HEK293T (cell line): ENCODE measurements around the gene SPAST.

Source experiments
- BHLHE40 ChIP-seq: fragments of 450-650 bp; IDR thresholded peaks from 2 replicates; pipeline ENCODE4 v1.6.1; 2016; ENCODE audit warnings: mild to moderate bottlenecking, moderate library complexity, borderline replicate concordance
- CTBP1 ChIP-seq: fragments of 450-650 bp; IDR thresholded peaks from 2 replicates; pipeline ENCODE4 v1.6.1; 2016; ENCODE audit warnings: borderline replicate concordance
- HDGF ChIP-seq: fragments of 450-650 bp; IDR thresholded peaks from 2 replicates; pipeline ENCODE4 v1.6.1; 2017; ENCODE audit warnings: antibody characterized with exemption, borderline replicate concordance
- SUZ12 ChIP-seq: fragments of 450-650 bp; IDR thresholded peaks from 2 replicates; pipeline ENCODE4 v1.6.1; 2016; ENCODE audit warnings: mild to moderate bottlenecking
- TF ChIP-seq, protein P1 (sequence below): fragments of 450-650 bp; IDR thresholded peaks from 2 replicates; pipeline ENCODE4 v1.6.1; 2016

DNA sequence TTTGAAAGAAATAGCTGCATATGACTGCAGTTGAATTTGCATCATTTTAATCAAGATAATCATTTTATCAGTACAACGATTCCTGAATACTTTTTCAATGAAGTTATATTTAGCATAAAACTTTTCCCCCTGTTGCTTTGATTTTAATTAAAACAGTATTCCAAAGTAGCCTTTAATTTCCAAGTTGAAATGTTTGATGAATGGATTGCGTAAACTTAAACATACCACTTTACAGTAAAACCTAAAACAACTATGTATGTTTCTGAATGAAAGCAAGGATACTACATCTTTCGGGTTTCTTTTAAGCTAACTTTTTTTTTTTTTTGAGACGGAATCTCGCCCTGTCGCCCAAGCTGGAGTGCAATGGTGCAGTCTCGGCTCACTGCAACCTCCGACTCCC is 1.4 kb downstream of the SPAST start:
- TF ChIP-seq BHLHE40: no peak
- TF ChIP-seq, protein P1, sequence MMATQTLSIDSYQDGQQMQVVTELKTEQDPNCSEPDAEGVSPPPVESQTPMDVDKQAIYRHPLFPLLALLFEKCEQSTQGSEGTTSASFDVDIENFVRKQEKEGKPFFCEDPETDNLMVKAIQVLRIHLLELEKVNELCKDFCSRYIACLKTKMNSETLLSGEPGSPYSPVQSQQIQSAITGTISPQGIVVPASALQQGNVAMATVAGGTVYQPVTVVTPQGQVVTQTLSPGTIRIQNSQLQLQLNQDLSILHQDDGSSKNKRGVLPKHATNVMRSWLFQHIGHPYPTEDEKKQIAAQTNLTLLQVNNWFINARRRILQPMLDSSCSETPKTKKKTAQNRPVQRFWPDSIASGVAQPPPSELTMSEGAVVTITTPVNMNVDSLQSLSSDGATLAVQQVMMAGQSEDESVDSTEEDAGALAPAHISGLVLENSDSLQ: no peak
- TF ChIP-seq CTBP1: no peak
- no peak for TF ChIP-seq HDGF
- no peak for TF ChIP-seq SUZ12
